ENCODE measurements around the gene TVP23A. TPM values are rescaled to one million over a fixed set of nuclear protein-coding genes. Genes with fewer than 3 reads are reported as not detected.

Gene TVP23A
- 1.2 TPM in 1 of 2 replicates, not detected in the other for total RNA-seq

DNA sequence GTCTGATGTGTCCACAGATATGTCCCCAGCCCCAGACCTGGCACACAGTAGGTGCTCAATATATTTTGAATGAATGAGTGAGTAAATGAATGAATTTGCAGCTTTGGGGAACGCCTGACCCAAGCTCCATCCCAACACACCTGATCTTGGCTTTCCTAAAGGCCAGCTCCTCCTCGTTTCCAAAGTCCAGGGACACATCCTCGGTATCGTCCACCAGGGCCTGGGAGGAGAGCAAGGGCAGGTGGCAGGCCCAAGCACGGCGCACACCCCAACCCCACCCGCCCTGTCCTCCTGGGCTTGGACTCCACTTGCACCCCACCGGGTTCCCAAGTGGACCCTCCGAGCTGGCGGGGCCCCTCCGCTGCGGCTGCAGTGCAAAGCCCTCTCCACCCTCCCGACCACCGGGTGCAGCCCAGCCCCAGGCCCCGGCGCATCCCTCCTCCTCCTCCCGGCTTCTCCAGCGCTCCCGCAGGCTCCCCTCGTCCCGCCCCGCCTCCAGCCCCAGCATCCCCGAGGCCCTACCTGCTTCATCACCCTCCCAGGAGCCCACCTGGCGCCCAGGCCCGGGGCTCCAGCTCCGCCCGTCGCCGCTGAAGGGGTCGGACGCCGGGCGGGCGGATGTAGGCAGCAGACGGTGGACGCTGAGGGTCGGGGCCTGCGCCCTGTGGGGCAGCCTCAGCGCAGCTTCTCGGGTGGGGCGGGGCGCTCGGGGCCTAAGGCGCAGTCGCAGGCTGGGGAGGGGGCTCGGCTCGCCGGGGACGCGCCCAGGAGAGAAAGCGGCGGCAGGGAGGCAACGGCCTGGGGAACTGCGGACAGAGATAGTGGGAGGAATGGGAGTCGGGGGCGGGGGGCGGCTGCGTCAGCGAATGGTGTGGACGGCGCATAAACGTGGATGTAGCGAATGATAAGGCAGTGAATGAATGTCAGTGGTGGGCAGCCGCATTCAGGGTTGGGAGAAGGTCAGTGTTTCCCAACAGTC, at the start of gene TVP23A:
Gene TVP23A (minus strand): TSS at position 832 of the 979 bp plus-strand sequence. CDS start 301 bp downstream, at position 531.

GRCh38 chr16:10743610-10744369, 74.8 kb downstream of the TVP23A start, which contains the start of gene NUBP1:
Gene NUBP1, plus strand, starts transcription at chr16:10743842. Its CDS starts 22 bp downstream, at chr16:10743864.

Other genes starting within 250 kb of the TVP23A start
- 12.9 and 13.4 TPM in 2 replicates for gene EMP2, start 238.2 kb downstream of the TVP23A start, total RNA-seq
- not detected in 2 replicates for gene TEKT5, start 123.9 kb downstream of the TVP23A start, total RNA-seq
- gene NUBP1, start 75.0 kb downstream of the TVP23A start, total RNA-seq = 15.3 and 18.6 TPM in 2 replicates
- gene CIITA, start 58.4 kb upstream of the TVP23A start, total RNA-seq = 0.19 and 1.9 TPM in 2 replicates
- gene DEXI, start 123.7 kb upstream of the TVP23A start, total RNA-seq = 80.1 and 90.1 TPM in 2 replicates
- gene CLEC16A, start 125.8 kb upstream of the TVP23A start, total RNA-seq = 13.2 and 19.4 TPM in 2 replicates